Activated CD8-positive, alpha-beta memory T cell treated with anti-CD3 and anti-CD28 coated beads for 4 hours (primary cell): Measurements from ENCODE around the gene PIK3CB.
"Not testable (repeated sequence)": the region's sequence is repeated elsewhere in the genome, so short reads cannot be mapped to it uniquely, and the experiment has no call there.

Experiments used
- DNase-seq, 2 donors: peaks; one replicate each; pipeline ENCODE4 v3.0.0-alpha.2; 2020; ENCODE audit warnings: low read depth in 2 of 2

Gene PIK3CB

DNA sequence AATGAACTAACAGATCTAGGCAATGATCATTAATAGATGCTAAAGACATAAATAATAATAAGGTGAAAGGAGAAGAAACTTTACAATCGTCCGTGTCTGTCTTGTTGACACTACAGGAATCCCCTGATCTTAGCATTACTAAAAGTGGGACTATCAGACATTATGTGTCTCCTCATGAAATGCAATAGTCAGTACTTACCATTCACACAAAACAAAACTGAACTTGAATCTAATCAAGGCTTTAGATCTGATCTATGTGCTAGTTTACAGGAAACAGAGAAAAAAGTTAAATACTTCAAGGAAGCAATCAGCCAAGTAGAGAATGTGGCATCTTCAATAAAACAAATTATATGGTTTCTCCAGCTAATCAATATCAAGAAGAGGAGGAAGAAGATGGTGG lies 73.7 kb downstream of the PIK3CB start:
- DNase-seq = no peak

DNA sequence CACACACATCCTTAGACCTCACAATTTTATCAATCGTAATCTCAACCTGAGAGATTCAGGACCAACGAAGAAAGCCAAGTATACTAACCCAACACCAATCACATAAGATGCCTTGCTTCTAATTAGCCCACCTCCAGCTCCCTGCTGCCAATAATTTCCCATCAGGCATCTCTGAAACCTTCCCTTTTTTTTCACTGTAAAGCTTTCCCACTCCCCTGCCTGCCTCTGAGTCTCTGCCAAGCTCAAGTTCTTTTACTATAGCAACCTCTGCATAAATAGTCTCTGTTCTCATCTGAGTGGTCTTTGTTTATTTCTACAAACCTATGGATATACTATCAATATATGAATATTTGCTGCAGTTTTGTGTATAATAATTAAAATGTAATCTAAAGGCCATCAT lies 86.5 kb downstream of the PIK3CB start:
- DNase-seq = no peak

DNA sequence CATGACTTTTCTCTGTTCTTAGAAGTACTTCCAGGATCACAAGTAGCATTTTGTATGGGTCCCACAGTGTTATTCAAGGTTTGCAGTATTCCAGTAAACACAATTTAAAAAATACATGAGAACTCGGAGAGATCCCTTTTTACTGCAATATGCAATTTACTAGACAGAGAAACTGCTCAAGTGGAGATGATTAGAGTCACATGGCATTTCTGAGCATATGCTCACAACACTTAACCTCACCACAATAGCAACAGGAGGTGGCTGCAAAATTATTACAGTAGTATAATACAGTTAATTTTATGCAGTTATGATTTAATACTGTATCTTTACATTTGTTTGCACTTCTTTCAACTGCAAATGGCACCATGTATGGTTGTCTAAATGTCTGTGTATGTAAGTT lies 87.5 kb downstream of the PIK3CB start:
- DNase-seq = no peak

DNA sequence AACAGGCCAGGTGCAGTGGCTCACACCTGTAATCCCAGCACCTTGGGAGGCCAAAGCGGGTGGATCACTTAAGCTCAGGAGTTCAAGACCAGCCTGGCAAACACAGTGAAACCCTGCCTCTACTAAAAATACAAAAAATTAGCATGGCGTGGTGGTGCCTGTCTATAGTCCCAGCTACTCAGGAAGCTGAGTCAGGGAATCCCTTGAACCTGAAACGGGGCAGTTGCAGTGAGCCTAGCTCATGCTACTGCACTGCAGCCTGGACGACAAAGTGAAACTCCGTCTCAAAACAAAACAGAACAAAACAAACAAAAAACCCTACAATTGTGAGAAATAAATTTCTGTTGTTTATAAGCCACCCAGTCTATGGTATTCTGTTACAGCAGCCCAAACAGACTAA lies 94.7 kb downstream of the PIK3CB start:
- no peak for DNase-seq

DNA sequence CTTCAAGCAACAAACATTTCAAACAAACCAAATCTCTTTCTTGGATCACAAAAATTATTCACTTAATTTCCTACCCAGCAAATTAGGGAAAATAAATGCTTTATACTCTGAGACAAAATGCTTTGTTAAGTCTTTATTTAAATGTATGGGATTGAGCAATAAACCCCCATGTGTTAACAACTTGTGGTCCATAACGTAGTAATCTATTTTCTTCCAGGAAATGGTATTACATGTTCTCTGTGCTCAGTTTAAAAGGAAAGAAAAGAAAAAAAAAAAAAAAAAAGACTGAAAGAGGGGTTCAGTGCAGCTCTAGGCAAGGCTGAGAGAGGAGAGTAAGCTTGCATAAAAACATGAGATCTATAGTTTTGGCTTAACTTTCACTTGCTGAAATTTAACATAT lies 102.3 kb downstream of the PIK3CB start:
- no peak for DNase-seq

DNA sequence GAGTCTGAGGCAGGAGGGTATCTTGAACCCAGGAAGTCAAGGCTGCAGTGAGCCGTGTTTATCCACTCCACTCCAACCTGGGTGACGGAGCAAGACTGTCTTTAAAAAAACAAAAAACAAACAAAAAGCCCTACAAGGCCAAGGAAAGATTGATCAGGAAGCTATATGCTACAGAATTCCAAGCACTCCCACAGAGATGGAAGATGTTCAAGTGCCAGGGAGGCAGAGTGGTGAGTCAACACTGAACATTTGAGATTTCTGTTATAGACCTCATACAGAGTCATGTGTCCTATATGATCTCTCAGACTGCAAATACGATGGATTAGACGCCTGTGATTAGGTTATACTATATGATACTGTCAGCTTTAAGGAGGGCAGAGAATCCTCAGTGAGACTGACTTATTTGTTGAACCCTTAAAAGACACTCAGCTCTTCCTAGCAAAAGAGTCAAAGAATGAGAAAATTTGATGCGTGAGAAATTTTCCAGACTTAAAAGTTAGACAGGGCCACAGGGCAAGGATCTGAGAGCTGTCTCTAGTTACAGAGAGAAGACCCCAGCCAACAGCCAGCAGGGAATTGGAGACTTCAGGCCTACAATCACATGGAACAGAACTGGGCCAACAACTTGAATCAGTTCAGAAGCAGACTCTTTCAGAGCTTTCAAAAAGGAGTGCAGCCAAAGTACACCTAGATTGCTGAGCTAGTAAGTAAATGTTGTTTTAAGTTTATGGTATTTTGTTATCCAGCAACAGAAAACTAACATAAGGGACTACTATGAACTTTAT lies 107.6 kb downstream of the PIK3CB start:
- no peak for DNase-seq

DNA sequence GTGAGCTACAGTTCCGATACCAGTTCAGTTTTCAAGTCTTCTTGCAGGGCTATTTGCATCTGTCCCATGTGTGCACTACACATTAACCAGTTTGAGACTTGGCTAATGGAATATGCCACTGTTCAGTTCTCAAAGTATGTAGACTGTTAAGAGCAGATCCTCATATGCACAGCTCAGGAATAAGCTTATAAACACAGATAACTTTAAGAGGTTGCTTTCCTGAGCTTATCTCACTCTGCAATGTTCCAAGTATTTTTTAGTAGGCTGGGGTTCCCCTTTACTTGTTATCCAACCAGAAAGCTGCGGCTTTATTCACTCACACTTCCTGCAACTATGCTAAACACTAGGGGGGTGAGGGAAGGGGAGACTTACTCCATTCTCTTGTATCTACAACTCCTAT lies 108.7 kb downstream of the PIK3CB start:
- DNase-seq = not testable (repeated sequence)

DNA sequence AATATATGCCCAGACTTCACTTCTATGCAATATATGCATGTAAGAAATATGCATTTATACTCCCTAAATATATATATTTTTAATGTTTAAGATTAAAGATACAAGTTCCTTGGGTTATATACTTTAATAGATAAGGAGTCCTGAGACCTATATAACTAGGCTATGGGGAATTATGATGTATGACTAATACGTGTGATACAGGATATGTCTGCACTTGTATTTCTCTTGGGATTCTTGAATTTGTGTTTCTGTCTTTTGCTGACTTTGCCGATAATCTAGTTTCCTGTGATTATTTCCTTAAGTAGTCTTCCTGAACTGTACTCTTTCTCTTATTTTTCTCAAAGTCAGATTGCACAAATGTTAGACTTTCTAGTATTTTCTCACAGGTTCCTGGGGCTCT lies 109.6 kb downstream of the PIK3CB start:
- no peak for DNase-seq

DNA sequence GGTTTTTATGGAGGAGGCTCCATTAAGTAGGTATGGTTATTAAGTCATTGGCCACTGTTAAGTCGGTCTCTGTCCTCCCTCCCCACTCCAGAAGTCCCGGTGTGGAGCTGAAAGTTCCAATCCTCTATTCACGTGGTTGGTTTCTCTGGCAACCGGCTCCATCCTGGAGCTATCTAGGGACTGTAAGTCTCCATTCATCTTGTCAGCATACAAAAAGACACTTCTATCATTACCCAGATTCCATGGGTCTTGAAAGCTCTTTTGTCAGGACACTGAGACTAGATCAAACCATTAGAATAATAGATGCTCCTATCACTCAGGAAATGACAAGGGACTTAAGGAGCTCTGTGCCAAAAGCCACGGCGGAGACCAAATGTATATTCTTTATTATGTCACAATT lies 110.3 kb downstream of the PIK3CB start:
- no peak for DNase-seq

DNA sequence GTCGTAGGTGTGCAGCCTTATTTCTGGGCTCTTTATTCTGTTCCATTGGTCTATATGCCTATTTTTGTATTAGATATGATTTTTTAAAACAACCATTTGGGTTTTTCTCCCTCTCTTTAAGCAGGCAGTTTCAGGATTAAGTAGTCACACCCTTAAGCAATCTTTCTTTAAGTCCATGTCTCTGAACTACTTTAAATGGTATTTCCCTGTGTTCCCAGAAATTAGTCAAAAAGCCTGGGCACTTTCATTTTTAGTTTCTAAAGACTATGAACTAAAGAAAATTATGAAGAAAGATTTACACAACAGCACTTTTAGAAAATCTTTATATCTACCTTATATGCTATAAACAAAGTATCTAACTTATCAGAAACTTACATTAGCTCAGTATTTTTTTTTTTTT lies 115.9 kb downstream of the PIK3CB start:
- DNase-seq = no peak

DNA sequence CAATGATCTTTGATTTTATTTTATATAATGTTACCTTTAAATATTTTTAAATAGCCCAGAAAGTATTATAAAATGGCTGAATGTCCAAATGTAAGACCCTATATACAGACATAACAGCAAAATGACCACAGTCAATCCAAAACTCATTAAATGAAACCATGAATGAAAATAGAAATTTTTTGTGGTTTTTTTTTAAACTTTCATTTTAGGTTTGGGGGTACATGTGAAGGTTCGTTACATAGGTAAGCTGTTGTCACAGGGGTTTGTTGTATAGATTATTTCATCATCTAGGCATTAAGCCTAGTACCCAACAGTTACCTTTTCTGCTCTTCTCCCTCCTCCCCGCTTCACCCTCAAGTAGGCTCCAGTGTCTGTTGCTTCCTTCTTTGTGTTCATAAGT lies 117.4 kb downstream of the PIK3CB start:
- no peak for DNase-seq

DNA sequence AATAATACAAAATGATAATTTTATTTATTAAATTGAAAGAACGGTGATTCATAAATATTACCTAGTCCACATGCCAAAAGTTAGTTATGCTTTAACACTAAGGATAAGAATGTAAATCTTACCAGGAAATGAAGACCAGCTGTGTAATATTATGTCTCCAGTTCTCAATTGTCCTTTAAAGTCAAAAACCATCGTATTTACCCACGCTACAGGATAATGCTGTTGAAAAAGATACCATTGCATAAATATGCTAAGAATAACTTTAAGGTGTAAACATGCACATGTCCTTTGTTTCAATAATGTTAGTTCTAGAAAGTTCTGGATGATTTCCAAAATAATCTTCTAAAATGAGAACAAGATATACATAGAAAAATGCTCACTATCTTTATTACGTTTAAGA lies 122.6 kb downstream of the PIK3CB start:
- no peak for DNase-seq

DNA sequence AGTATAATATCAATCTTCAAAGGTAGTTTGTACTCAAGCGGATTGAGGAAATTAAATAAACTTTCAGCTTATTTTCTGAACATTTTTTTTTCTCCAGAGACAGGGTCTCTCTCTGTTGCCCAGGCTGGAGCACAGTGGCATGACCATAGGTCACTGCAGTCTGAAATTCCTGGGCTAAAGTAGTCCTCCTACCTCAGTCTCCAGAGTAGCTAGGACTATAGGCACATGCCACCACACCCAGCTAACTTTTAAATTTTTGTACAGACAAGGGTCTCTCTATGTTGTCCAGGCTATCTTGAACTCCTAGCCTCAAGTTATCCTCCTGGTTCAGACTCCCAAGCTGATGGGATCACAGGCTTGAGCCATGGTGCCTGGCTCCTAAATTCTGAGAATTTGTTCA lies 129.1 kb downstream of the PIK3CB start:
- no peak for DNase-seq

DNA sequence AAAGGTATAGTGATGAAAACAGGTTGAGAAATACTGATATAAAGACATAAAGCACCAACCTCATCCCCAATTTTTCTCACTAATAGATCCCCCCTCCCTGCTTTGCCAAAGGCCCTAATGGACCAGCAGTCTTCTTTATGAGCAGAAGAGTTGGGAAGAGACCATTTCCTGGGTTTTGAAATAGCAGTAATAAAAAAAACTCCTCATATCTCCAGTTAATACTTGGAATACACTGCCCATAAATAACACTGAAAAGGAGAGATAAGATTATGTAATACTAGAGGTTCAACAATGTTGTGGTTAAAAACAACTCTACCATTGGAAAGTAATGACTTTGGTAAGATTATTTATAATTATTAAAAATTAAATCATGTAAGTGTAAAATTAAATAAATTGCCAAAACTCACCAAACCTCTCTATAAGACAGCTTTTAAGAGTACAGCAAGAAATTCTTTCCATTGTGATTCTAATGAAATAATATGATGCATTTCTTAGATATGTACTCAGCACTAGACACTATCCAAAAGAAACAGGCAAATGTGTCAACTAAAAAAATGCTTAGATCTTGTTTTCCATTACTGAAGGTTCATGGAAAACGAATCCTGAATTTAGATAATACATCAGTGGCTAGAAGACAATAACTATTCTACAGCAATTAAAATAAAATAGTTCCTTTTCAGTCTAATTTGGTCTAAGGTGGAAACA lies 137.9 kb downstream of the PIK3CB start:
- DNase-seq = no peak

DNA sequence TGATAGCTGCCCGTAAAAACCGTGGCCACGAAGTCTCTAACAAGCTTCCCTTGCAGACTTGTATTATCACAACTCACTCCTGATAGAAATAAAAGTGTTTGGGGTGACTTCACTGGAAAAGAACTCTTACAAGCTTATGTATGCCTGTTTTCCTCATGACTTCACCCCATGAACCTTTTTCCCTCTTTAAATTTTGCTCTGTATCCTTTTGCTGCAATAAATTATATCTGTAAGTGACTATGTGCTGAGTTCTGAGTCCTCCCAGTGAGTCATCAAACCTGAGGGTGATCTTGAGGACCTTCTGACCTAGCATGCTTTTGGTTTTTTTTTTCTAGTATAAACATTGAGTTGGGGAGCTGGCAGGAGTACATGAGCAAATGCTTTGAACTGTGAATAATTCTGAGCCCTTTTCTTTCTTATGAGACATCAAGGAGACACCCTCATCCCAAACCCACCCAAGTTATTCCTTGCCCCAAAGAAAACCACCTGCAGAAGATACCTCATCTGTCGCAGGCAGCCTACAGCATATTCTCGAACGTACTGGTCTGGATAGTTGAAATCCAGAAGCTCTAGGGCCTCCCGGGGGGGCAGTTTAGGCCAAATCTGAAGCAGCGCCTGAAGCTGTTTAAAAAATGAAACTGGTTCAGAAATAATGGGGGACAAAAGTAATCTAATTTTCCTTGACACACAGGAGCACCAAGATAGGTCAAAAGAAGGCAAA lies 140.3 kb downstream of the PIK3CB start:
- DNase-seq = no peak

DNA sequence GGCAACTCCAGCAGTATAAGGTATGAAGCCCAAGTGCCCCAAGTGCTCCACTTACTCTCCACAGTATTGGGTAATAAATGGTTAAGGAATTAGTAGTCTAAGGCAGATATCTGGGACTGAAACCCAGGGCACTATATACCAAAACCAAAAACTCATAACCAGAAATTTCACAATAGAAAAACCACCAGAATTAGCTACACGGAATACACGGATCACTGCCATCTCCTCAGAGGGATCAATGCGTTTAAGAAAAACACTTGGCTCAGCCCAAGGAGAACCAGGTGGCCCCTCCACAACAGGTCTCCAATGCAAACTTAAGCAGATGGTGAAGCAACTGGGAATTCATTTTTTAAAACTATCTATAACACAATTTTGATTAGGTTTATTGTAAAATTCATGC lies 142.6 kb downstream of the PIK3CB start:
- DNase-seq = no peak

DNA sequence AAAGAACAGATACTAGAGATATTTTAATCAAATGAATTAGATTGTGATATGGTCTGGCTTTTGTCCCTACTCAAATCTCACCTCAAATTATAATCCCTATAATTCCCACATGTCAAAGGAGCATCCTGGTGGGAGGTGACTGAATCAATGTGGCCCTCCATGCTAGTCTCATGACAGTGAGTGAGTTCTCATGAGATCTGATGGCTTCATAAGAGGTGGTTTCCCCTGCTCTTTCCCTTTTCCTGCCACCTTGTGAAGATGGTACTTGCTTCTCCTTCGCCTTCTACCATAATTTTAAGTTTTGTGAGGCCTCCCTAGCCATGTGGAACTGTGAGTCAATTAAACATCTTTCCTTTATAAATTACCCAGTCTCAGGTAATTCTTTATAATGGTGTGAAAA lies 143.4 kb downstream of the PIK3CB start:
- DNase-seq = no peak

DNA sequence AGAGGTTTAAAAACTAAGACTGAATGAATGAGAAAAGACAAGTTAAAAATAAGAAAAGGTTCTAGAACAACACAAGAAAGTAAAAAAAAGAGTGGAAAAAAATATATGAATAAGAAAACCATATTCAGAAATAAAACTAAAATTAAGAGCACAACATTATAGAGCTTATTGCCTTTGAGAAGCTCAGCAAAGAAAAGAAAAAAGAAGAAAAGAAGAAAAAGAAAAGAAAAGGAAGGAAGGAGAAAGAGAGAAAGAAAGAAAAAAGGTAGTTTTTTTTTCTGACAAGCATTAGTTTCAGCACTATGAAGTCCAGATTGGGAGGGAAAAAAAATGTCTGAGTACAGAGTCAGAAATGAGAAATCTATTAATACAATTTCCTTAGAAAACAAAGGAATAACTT lies 144.7 kb downstream of the PIK3CB start:
- DNase-seq = no peak

DNA sequence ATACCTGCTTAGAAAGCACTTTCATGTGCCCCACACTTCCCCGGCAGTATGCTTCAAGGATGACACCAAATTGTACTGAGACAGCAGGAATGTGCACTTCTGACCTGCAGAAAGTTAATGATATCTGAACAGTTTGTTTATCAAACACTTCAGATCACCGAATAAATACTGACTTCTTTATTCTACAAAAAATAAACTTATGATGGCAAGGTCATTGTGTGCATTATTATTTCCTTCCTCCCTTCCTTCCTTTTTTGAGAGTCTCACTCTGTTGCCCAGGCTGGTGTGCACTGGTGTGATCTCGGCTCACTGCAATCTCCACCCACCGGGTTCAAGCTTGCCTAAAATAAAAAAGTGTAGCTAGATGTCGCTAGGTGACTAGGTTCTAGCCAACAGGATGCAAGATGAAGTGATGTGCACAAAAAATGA lies 145.8 kb downstream of the PIK3CB start:
- DNase-seq = no peak

DNA sequence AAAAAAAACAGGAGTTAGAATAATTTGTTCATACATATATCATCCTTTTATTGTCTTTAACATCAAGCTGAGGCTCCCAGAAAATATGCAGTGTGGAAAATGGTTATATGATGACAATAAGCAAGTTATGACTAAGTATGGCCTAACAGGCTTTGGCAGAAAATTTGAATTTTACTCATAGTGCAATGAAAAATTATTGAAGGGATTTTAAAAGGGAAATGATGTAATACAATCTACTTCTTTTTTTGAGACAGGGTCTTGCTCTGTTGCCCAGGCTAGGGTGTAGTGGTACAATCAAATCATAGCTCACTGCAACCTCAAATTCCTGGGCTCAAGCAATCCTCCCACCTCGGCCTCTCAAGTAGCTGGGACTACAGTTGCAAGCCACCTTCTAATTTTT lies 147.5 kb downstream of the PIK3CB start:
- no peak for DNase-seq

DNA sequence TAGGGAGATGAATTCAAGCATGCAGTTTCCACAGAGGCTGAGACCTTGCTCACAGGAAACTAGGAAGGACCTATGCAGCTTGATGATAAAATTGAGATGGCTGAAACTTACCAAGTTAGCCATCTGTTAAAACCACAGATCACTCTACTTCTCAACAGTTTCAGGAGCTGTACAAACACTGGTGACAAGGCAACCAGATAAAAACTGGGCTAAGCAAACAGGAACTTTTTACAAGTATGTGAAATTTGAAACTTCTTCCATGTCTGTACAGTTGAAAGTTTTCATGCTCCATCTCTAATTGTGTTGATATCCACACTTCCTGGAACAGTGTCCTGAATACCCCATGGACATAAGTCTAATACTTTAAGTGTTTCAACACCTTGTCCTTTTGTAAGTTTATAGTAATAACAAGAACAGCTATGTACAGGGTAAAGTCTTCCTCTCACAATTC lies 147.9 kb downstream of the PIK3CB start:
- DNase-seq = no peak

DNA sequence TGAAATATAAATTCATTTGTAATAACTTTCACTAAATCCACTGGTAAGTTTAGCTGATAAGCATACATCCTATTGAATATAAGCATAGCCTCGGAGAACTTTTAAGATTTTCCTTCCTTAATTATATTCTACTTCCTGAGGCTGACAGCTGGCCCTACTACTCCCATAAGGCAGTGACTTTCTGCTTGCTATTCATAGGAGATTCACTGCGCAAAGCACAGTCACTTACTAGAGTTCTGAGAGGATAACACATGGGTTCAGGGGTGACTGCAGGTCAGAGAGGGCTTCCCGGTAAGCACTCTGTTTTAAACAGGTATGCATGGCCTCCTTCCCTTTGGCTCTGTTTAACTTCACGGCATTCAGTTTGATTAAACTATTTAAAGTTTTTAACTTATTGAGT lies 150.3 kb downstream of the PIK3CB start:
- DNase-seq = no peak

DNA sequence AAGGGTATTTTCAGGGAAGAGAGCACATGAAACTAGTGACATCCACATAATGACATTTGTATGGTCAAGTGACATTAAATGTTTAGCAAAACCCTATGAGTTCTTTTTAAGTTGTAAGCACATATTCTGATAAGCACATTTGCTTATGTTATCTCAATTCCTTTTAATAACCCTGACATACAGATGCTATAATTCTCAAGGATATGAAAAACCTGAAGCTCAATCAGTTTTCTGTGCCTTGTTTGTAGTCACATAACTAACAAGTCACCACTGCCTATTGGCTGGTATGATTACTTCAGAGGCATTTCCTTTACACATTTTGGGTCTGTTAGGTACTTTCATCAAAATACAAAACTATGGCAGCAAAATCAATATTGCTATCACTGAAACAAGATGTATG lies 152.1 kb downstream of the PIK3CB start:
- no peak for DNase-seq
